D721Med (cell line): ENCODE data around the gene BYSL.

Experiments
- DNase-seq: peaks from one replicate; pipeline ENCODE4 v3.0.0; 2011; ENCODE audit warnings: low spot score; ENCODE audit not compliant: insufficient read length
- FAIRE-seq: peaks from 2 replicates; lab custom pipeline; 2011; peaks lifted over from hg19 to GRCh38; lab: Jason Lieb, UNC
- TF ChIP-seq, protein P1 (sequence below): IDR thresholded peaks from 2 replicates; pipeline ENCODE4 v1.5.1; 2012; ENCODE audit warnings: mild to moderate bottlenecking, control low read depth; ENCODE audit not compliant: insufficient read depth; ENCODE audit errors: missing control alignments

Gene BYSL

DNA sequence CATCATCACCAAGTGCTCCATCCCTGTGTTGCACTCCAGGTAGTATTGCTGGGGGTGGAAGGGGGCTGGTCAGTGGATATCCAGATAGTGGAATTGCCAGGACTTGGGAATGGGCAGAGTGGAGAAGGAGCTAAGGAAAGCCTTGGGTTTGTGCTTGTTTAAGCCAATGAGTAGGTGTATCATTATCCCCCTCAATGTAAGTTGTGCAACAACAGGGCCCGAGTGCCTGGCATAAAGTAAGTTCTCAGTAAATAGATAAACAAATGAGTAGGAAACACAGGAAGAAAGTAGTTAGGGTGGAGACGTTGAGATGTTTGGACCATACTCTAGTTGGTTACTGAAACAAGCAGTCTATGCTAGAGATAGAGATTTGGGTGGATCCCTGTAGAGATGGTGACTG is 10.5 kb downstream of the BYSL start:
- TF ChIP-seq, protein P1, sequence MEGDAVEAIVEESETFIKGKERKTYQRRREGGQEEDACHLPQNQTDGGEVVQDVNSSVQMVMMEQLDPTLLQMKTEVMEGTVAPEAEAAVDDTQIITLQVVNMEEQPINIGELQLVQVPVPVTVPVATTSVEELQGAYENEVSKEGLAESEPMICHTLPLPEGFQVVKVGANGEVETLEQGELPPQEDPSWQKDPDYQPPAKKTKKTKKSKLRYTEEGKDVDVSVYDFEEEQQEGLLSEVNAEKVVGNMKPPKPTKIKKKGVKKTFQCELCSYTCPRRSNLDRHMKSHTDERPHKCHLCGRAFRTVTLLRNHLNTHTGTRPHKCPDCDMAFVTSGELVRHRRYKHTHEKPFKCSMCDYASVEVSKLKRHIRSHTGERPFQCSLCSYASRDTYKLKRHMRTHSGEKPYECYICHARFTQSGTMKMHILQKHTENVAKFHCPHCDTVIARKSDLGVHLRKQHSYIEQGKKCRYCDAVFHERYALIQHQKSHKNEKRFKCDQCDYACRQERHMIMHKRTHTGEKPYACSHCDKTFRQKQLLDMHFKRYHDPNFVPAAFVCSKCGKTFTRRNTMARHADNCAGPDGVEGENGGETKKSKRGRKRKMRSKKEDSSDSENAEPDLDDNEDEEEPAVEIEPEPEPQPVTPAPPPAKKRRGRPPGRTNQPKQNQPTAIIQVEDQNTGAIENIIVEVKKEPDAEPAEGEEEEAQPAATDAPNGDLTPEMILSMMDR: no peak
- DNase-seq (no peak), FAIRE-seq (no peak)

DNA sequence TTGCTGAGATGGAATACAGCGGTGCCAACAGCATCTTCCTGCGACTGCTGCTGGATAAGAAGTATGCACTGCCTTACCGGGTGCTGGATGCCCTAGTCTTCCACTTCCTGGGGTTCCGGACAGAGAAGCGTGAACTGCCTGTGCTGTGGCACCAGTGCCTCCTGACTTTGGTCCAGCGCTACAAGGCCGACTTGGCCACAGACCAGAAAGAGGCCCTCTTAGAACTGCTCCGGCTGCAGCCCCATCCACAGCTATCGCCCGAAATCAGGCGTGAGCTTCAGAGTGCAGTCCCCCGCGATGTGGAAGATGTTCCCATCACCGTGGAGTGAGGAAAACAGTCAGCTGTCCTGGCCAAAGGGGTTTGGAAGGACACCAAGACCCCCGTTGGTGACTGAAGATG is 11.1 kb downstream of the BYSL start:
- TF ChIP-seq, protein P1: no peak
- DNase-seq (no peak), FAIRE-seq (no peak)

DNA sequence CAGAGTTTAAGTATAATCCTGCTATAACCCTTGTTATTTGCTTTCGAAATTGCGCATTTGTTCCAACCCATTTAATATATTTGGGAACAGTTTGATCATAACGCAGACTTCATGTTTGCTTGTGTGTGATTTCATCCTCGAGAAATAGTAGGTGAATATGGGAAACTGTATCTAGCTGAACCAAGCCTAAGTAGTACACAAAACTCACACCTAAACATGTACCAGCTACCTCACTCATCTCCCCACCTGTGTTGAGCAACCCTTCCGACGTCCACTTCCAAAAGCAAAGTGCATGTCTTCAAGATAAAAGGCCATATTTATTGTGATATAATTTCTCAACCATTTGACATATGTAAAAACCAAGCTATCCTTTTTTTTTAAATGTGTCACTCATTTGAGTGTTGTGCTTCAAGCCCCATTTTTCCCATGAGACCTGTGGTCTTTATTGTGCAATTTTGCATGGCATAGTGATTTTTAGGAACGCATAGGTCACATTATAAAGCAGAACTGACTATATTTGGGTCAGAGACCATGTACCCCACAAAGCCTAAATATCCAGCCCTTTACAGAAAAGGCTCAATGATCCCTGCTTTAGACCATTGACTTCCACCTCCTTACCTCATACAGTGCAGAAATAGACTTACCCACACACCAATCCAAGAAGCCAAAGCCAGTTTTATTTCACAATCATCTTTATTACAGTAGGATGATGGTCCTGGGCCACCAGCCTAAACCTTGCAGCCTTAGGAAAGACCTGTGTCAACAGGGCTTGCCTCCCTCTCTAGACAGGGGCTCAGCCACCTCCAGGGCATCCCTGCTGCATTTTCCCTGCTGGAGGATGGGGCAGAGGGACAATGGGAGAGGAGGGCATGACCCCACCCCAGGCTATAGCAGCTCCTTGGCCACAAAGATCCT is 13.2 kb downstream of the BYSL start:
- DNase-seq (no peak), FAIRE-seq (no peak)
- TF ChIP-seq, protein P1: no peak

DNA sequence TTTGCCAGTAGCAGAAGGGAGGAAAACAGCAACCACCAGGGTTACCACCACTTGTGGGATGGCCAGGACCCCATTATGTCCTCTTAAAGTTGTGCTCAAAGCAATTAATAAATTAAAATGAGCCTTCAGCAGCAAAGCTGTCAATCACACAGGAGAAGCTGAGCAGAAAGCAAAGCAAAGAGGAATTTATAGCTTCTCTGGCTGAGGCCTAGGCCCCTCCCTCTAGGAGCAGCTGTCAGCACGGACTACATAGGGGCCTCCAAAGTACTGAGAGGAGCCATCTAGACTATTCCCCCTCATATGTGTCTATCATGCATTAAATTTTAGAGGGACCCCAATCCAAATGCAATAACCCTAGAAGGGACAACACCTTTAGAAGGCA is 13.9 kb downstream of the BYSL start:
- TF ChIP-seq, protein P1: no peak
- no peak for DNase-seq
- no peak for FAIRE-seq

DNA sequence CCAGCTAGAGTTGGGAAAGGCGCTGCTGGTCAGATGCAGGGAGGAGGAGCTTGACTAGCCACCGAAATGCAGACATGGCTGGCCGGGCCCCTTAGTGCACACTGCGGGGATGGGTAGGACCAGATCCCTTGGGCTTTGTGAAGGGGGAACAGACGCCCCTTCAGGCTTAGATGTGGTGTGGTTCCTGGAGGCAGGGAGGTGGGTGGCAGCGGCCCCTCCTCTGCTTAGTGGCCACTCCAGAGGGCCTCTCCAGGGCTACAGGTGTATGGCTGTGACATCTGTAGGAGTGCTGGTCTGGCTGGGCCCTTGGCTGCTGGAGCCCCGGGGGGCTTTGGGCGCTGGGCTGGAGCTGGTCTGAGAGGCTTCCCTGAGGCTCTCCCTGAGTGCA is 14.4 kb downstream of the BYSL start:
- FAIRE-seq (no peak), DNase-seq (no peak)

GRCh38 chr6:41936073-41936837 is 15.0 kb downstream of the BYSL start:
- TF ChIP-seq, protein P1: peak; percentile 61
- FAIRE-seq (no peak), DNase-seq (peak; percentile 87)

More for the DNA sequence above, 14.4 kb downstream of the BYSL start:
- TF ChIP-seq, protein P1: no peak
